MM.1S (cell line): Measurements from ENCODE around the gene CHRM4.

Source experiments
- EZH2 ChIP-seq: fragments of 300-600 bp; sonication (generic); optimal IDR thresholded peaks from 2 replicates; pipeline ENCODE3; 2017; ENCODE audit warnings: low read depth, mild to moderate bottlenecking, antibody characterized with exemption, low read length, mixed read lengths
- TF ChIP-seq, protein P1 (sequence below): fragments of 300-600 bp; sonication (generic); IDR thresholded peaks from 2 replicates; pipeline ENCODE4 v1.5.1; 2016; ENCODE audit warnings: antibody characterized with exemption, low read length, mixed read lengths

DNA sequence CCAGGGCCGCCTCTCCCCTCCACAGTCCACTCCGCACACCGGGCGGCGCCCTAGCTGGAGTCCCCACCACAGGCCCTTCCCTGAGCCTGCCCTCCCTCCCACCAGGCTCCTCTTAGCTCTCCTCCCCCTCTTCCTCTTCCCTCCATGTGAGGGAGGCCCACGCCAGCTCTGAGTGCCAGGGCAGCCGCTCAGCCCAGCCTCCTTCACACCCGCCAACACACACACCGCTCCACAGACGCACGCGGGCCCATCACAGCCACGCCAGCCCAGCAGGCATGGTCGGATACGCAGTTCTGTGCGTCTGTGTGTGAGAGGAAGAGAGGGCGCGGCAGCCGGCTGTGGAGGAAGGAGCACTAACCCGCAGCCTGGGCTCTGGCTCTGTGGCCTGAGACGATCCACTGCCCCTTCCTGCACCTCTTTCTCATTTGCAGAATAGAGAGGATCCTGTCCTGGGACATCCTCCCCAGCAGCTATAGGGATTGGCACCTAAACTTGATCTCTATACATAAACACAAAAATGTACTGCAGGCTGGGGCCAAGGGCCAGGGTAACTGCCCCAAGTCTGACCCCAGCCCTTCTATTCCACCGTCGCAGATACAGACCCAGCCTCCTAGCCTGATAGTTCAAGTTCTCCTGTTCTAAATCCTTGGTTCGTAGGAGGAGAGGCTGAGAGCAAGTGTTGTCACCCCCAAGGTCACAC, 3.5 kb downstream of the CHRM4 start:
- TF ChIP-seq, protein P1, sequence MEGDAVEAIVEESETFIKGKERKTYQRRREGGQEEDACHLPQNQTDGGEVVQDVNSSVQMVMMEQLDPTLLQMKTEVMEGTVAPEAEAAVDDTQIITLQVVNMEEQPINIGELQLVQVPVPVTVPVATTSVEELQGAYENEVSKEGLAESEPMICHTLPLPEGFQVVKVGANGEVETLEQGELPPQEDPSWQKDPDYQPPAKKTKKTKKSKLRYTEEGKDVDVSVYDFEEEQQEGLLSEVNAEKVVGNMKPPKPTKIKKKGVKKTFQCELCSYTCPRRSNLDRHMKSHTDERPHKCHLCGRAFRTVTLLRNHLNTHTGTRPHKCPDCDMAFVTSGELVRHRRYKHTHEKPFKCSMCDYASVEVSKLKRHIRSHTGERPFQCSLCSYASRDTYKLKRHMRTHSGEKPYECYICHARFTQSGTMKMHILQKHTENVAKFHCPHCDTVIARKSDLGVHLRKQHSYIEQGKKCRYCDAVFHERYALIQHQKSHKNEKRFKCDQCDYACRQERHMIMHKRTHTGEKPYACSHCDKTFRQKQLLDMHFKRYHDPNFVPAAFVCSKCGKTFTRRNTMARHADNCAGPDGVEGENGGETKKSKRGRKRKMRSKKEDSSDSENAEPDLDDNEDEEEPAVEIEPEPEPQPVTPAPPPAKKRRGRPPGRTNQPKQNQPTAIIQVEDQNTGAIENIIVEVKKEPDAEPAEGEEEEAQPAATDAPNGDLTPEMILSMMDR: no peak
- no peak for TF ChIP-seq EZH2
